Frontal cortex (tissue), 4 donors: ENCODE data around the gene SAPCD1. TPM values are rescaled to one million over a fixed set of nuclear protein-coding genes. Genes with fewer than 3 reads are reported as not detected.

ENCODE experiments used
- DNase-seq, 2 donors: peaks; one replicate each; pipeline ENCODE4 v3.0.0; 2012; ENCODE audit warnings: low spot score in 2 of 2
- FAIRE-seq: peaks from 2 replicates; lab custom pipeline; 2012; peaks lifted over from hg19 to GRCh38; lab: Jason Lieb, UNC
- total RNA-seq: library from RNA; depleted of rRNA; stranded (reverse); fragments of >200 nt; gene quantifications from one replicate; pipeline ENCODE4 v1.2.3, GENCODE V29; 2014
- donor health status: control.
- donor health status: control.
- donor health status: control.

The SAPCD1 gene
- 0.82 TPM for total RNA-seq

GRCh38 chr6:31762356-31762755 is at the start of gene SAPCD1:
SAPCD1 (plus strand) TSS chr6:31762656; CDS start chr6:31763055, 399 bp downstream.
- no peak for FAIRE-seq
- no peak for DNase-seq

GRCh38 chr6:31713465-31713864 is 49.0 kb upstream of the SAPCD1 start:
- DNase-seq, result no peak
- no peak for FAIRE-seq

- no peak for FAIRE-seq
- no peak for DNase-seq
Observed at GRCh38 chr6:31713991-31714684, 48.3 kb upstream of the SAPCD1 start.

GRCh38 chr6:31715022-31715958 is 47.2 kb upstream of the SAPCD1 start, which contains the start of gene LY6G6D:
LY6G6D (plus strand) TSS chr6:31715348; CDS start chr6:31715356, 8 bp downstream.
- no peak for DNase-seq
- no peak for FAIRE-seq

- no peak for FAIRE-seq
Observed at GRCh38 chr6:31717499-31718222, 44.8 kb upstream of the SAPCD1 start.

GRCh38 chr6:31718265-31718664 is 44.2 kb upstream of the SAPCD1 start:
- FAIRE-seq (no peak), DNase-seq (no peak)

More at GRCh38 chr6:31717499-31718222, 44.8 kb upstream of the SAPCD1 start:
- no peak for DNase-seq

GRCh38 chr6:31719001-31719400 is 43.5 kb upstream of the SAPCD1 start:
- FAIRE-seq (no peak), DNase-seq (no peak)

- FAIRE-seq, result no peak
- no peak for DNase-seq
Observed at GRCh38 chr6:31720196-31720770, 42.2 kb upstream of the SAPCD1 start.

- no peak for DNase-seq
- FAIRE-seq, result no peak
Observed at GRCh38 chr6:31721351-31722020, 41.0 kb upstream of the SAPCD1 start, which contains the start of gene LY6G6C. LY6G6C (minus strand) TSS chr6:31721746; CDS start chr6:31721679, 67 bp downstream.

- no peak for FAIRE-seq
- no peak for DNase-seq
Observed at GRCh38 chr6:31722173-31722572, 40.3 kb upstream of the SAPCD1 start.

- no peak for FAIRE-seq
- DNase-seq, result no peak
Observed at GRCh38 chr6:31723245-31723979, 39.0 kb upstream of the SAPCD1 start, which contains the start of gene MPIG6B. MPIG6B (plus strand) TSS chr6:31723373; CDS start chr6:31723384, 11 bp downstream.

- FAIRE-seq (no peak), DNase-seq (no peak)
Observed at GRCh38 chr6:31723980-31724691, 38.3 kb upstream of the SAPCD1 start.

GRCh38 chr6:31725502-31726350 is 36.7 kb upstream of the SAPCD1 start:
- DNase-seq, result no peak

GRCh38 chr6:31727034-31727716 is 35.3 kb upstream of the SAPCD1 start:
- DNase-seq, result no peak
- FAIRE-seq, result no peak

More at GRCh38 chr6:31725502-31726350, 36.7 kb upstream of the SAPCD1 start:
- no peak for FAIRE-seq

GRCh38 chr6:31727717-31728671 is 34.5 kb upstream of the SAPCD1 start:
- no peak for DNase-seq
- FAIRE-seq, result no peak
